K562 (cell line): ENCODE results near the gene ZBTB46. TPM values are rescaled to one million over a fixed set of nuclear protein-coding genes. Genes with fewer than 3 reads are reported as not detected.
A peak's percentile ranks its signal among the peaks of the same experiment; 100 is the strongest.

Experiments used
- CHD7 ChIP-seq: fragments of 200-600 bp; sonication (generic); IDR thresholded peaks from one replicate; pipeline ENCODE4 v1.6.1; 2012; ENCODE audit warnings: mild to moderate bottlenecking, low read depth, low read length, inconsistent platforms
- HES1 ChIP-seq: fragments of 450-650 bp; IDR thresholded peaks from 2 replicates; pipeline ENCODE4 v1.6.1; 2016; ENCODE audit warnings: low read depth, mild to moderate bottlenecking, moderate library complexity
- JUN ChIP-seq, 2 experiments: sonication (generic) in 1 of 2; formaldehyde crosslinking in 1 of 2; IDR thresholded peaks; 2 replicates each; pipeline versions ENCODE4 v1.6.1 to v1.8.0; 2012 to 2022; ENCODE audit warnings: borderline replicate concordance in 2 of 2, mild to moderate bottlenecking in 2 of 2, improper control_type of control experiment in 1 of 2, low read depth in 1 of 2, low read length in 1 of 2, missing genetic modification reagents in 1 of 2
- SFPQ ChIP-seq: fragments of 200-400 bp; formaldehyde crosslinking; IDR thresholded peaks from 2 replicates; pipeline ENCODE4 v1.6.1; 2017; ENCODE audit warnings: mild to moderate bottlenecking, low read depth, low read length, moderate library complexity
- TAL1 ChIP-seq: fragments of 450-650 bp; IDR thresholded peaks from 2 replicates; pipeline ENCODE4 v1.6.1; 2016; ENCODE audit warnings: mild to moderate bottlenecking
- TCF7 ChIP-seq: sonication (generic); IDR thresholded peaks from 2 replicates; pipeline ENCODE4 v1.6.1; 2016; ENCODE audit warnings: antibody characterized with exemption, borderline replicate concordance
- USF2 ChIP-seq: sonication (generic); formaldehyde crosslinking; IDR thresholded peaks from 2 replicates; pipeline ENCODE4 v1.5.0; 2020; ENCODE audit warnings: missing genetic modification reagents
- ZNF133 ChIP-seq: fragments of 250-450 bp; sonication (Bioruptor Pico); IDR thresholded peaks from 2 replicates; pipeline ENCODE4 v1.4.0; 2020; ENCODE audit warnings: mild to moderate bottlenecking
- ZNF212 ChIP-seq: fragments of 450-650 bp; formaldehyde crosslinking; IDR thresholded peaks from 2 replicates; pipeline ENCODE4 v1.4.0; 2020; ENCODE audit warnings: mild to moderate bottlenecking
- polyA plus RNA-seq, 8 experiments: library from polyadenylated mRNA; depleted of rRNA in 4 of 8; stranded (reverse) in 5 of 8; unstranded in 3 of 8; fragments of >200 nt; fragmentation: Nextera tagmentation in 2 of 8; fragmentation: Illumina TruSeq in 1 of 8; extraction: Ambion mirVana in 2 of 8; extraction: Trizol in 1 of 8; gene quantifications; 2 replicates each; pipeline versions ENCODE4 v1.2.1 to v1.2.3, GENCODE V29; 2011 to 2014; ENCODE audit warnings: inconsistent platforms in 1 of 8, missing spikeins in 1 of 8
- total RNA-seq, 7 experiments: library from RNA; depleted of rRNA in 6 of 7; stranded (reverse); fragments of >200 nt in 6 of 7; fragmentation: Illumina TruSeq in 2 of 7; extraction: Trizol in 2 of 7; gene quantifications; 2 replicates each; pipeline versions ENCODE4 v1.2.1 to v1.2.3, GENCODE V29; 2011 to 2021; ENCODE audit warnings: low replicate concordance in 1 of 7

Gene ZBTB46
- total and polyA plus RNA-seq, 9 of the 15 experiments (the other 6 are each of a cell fraction or from before 2014, with no cell fraction given): 0.29 to 4.1 (median 1.1) TPM

- TF ChIP-seq SFPQ (no peak), USF2 (peak; percentile 92), ZNF133 (CRISPR knock-in tag) (no peak), ZNF212 (CRISPR knock-in tag) (no peak), TAL1 (no peak), HES1 (no peak), TCF7 (no peak; the same call in 1 of the 2 replicates), CHD7 (no peak), JUN (IDR thresholded peaks at IDR 0.05; ENCODE audit: borderline replicate concordance, low read depth, low read length) (peak; percentile 74; the same call in 1 of the 2 replicates), JUN (CRISPR knock-in tag; IDR thresholded peaks at IDR 0.05; ENCODE audit: borderline replicate concordance) (no peak)
These were observed 34.0 kb upstream of the ZBTB46 start, which contains the start of gene TPD52L2 (continued) for GRCh38 chr20:63864978-63865640.
